Measurements from ENCODE around the gene HCRTR1.
"Not testable (repeated sequence)": the region's sequence is repeated elsewhere in the genome, so short reads cannot be mapped to it uniquely, and the experiment has no call there.

HCRTR1 gene

GRCh38 chr1:31581821-31582810 lies 35.4 kb upstream of the HCRTR1 start:
- DNase-seq = no peak

DNA sequence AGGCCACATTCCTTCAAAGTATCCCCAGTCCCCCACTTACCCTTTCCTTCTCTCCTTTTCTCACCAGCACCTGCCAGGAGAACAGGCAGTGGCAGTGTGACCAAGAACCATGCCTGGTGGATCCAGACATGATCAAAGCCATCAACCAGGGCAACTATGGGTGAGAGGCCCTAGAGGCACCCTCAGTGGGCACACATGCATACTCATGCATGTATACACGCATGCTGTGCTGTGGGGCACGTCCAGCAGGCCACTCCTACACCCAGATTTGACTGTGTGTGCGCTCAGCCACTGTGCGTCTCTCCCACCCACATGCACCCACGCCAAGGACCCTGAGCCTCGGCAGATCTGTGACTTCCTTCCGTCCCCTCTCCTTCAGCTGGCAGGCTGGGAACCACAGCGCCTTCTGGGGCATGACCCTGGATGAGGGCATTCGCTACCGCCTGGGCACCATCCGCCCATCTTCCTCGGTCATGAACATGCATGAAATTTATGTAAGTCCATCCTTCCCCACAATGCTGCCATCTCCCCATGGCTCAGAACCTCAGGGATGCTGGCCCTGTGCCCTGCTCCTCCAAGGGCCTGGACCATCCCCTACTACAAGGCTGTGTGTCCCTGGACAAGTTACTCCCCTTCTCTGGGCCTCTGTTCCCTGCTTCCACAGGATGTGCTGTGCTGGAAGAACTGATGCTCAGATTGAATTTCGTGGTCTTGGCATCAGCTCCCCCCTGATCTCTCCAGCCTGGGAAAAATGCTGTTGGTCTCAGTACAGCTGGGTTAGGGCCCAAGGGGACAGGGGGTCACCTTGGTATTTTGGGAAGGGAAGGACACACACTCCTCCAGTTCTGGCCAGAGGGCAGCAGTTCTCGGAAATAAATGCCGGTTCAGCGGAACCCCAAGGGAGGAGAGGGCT lies 34.2 kb upstream of the HCRTR1 start:
- DNase-seq = no peak

- peak in 5 of 51 donors; percentile 1 to 17 (median 13) for DNase-seq
These were observed 33.3 kb upstream of the HCRTR1 start for GRCh38 chr1:31583995-31584868.

- no peak for DNase-seq
These were observed 32.4 kb upstream of the HCRTR1 start for GRCh38 chr1:31584869-31585735.

- no peak for DNase-seq
These were observed 31.6 kb upstream of the HCRTR1 start for GRCh38 chr1:31585736-31586365.

DNA sequence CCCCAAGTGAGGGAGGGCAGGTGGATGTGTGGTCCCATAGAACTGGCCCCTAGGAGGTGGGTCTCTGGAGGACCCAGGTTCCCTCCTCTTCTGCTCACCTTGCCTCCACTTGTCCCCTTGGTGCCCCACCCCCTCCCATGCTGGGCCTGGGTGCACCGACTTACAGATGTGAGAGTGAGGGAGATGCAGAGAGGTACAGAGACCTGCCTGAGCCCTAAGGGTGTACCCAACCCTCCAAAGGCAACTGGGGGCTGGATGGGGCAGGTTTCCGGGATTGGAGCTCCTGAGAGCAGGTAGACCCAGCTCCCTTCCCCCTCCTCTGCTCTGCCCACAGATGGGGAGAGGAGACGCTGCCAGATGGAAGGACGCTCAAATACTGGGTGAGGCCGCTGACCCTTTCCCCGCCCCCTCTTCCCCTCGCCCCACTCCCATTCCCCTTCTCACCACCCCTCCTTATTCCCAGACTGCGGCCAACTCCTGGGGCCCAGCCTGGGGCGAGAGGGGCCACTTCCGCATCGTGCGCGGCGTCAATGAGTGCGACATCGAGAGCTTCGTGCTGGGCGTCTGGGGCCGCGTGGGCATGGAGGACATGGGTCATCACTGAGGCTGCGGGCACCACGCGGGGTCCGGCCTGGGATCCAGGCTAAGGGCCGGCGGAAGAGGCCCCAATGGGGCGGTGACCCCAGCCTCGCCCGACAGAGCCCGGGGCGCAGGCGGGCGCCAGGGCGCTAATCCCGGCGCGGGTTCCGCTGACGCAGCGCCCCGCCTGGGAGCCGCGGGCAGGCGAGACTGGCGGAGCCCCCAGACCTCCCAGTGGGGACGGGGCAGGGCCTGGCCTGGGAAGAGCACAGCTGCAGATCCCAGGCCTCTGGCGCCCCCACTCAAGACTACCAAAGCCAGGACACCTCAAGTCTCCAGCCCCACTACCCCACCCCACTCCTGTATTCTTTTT lies 30.8 kb upstream of the HCRTR1 start:
- DNase-seq = no peak

DNA sequence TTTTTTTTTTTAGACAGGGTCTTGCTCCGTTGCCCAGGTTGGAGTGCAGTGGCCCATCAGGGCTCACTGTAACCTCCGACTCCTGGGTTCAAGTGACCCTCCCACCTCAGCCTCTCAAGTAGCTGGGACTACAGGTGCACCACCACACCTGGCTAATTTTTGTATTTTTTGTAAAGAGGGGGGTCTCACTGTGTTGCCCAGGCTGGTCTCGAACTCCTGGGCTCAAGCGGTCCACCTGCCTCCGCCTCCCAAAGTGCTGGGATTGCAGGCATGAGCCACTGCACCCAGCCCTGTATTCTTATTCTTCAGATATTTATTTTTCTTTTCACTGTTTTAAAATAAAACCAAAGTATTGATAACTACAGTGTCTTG lies 30.2 kb upstream of the HCRTR1 start:
- DNase-seq = not testable (repeated sequence)

DNA sequence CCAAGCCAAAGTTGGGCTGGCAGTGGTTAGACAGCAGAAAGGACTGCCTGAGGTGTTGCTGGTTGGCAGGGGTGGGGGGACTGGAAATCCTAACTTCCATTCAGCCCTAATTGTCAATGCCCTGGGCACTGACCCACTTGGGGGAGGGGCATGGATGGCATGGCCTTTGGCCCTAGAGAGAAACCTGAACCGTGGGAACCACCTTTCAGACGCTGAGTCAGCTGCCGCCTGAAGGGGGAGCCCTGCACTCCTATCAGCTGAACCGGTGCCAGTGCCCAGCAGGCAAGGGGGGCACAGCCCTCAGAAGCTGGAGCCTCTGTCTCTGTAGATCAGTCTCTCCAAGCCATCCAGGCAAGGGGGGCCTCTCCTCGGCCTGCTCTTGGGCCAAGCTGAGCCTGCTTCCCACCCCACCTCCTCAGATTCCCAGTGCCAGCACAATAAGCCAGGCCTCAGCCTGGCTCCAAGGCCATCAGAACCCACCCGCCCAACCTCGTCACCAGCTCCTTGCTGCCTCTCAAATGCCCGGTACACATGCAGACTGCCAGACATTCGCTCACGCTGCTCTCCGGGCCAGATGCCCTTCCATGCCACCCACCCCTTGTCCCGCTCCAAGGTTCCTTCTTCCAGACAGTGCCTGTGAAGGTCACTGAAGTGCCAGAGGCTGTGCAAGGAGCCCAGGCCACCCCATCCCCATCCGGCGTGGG lies 29.6 kb upstream of the HCRTR1 start:
- peak in 16 of 51 donors; percentile 2 to 49 (median 14) for DNase-seq

DNA sequence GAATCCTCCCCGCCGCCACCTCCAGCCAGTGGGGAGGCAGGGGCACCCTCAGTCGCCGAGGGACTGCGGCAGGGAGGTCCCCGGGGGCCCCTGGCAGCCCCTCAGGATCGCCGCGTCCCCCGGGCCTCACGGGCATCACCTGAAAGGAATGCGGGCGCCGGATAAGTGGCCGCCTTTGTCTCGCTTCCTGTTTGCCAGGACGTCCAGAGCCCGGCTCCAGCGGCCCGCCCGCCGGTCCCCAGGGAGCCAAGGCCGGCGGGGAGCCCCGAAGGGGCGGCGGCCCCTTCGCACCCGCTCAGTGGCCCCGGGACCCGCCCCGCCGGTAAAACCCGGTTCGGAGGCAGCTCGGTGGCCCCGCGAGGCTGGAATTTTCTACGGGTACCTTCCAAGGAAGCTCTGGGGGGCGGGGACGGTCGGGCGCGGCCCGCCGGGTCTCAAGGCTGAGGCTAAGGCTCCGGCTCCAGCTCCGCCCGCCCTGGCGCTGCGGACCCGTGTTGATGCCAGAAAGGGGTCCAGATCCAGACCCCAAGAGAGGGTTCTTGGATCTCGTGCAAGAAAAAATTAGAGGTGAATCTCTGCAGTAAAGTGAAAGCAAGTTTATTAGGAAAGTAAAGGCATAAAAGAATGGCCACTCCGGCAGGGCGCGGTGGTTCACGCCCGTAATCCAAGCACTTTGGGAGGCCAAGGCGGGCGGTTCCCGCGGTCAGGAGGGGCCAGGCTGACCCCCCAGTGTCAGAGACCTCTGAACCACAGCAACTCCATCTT lies 28.6 kb upstream of the HCRTR1 start:
- DNase-seq = no peak

DNA sequence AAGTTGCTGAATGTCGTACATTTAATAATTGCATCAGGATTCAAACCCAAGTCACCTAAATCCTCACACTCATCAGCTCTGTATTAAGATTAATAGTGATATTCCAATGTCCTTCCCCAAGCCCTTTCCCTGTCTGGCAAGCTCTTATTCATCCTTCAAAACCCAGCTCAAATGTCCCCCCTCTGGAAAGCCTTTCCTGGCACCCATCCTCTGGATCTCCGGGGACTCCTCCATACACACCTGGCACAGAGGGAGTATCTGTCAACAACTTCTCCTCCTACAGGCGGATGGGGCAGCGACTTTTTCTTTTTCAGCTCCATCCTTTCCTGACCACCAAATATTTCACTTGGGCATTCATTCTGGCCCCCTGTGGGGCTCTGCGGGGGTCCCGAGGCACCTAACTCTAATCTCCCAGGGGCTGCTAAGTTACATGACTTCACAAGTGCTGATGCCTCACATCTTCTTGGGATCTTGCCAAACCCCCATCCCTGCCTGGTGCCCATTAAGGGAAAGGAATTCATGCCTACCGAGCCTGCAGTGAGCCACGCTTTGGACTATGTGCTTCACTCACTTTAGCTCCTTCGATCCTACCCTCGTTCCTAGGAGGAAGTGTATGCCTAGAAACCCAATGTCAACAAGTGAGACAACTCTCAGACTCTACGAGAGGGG lies 25.9 kb upstream of the HCRTR1 start:
- DNase-seq = no peak

GRCh38 chr1:31592132-31592531 lies 25.4 kb upstream of the HCRTR1 start:
- no peak for DNase-seq

DNA sequence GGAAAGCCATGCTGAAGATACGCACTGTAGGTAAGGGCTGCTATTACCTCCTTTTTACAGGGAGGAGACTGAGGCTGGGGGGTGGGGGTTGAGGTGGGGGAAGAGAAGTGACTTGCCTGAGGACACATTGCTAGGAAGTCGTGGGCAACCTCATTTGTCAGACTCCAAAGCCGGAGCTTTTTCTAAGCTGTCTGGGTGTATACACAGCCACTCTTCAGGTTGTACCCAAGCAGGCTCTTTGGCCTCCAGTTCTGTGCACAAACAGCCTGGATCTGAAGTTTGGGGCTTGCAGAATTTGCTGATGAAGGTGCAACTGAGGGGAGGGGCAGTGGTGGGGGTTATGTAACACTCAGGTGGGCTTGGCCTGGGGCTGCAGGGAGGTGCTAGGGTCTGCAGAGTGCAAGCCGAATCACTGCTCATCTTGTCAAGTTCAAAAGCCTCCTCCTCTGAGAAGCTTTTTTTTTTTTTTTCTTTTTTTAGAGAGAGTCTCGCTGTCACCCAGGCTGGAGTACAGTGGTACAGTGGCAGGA lies 24.3 kb upstream of the HCRTR1 start:
- no peak for DNase-seq

DNA sequence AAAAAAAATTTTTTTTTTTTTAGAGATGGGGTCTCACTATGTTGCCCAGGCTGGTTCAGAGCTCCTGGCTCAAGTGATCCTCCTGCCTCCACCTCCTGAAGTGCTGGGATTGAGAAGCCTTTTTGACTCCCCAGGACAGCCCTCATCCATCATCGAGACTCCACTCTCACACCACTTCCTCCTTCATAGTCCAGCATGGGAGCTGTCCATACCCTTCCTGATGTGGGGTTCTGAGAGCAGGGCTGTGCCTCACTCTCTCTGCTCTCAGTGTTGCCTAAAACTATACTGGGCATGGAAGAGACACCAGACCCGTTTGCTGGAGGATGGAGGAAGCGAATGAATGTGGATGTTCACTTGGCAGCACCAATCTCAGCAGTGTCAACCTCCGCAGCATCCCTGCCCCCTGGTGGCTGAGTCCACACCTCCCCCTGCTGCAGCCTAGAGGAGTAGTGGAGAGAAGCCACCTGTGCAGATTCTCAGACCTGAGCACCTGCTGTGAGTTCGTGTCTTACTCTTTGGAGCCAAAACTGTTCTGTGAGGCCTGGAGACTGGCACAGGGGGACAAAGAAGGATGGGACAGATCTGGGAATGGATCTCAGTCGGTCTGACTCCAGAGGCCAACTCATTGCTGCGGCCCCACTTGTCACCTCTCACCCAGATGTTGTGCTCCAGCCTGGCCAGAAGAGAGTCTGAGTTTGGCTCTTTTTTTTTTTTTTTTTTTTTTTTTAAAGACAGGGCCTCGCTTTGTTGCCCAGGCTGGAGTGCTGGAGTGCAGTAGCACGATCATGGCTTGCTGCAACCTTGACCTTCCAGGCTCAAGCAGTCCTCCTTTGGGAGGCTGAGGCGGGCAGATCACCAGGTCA lies 23.5 kb upstream of the HCRTR1 start:
- DNase-seq = peak in 15 of 51 donors; percentile 2 to 44 (median 21)

- DNase-seq = no peak
These were observed 21.4 kb upstream of the HCRTR1 start for GRCh38 chr1:31595836-31596736.
